ENCODE measurements around the gene ST8SIA4.

The ST8SIA4 gene

GRCh38 chr5:100867039-100867562 is 36.0 kb downstream of the ST8SIA4 start:
- no peak for DNase-seq

GRCh38 chr5:100864931-100865330 is 38.2 kb downstream of the ST8SIA4 start:
- no peak for DNase-seq

- no peak for DNase-seq
Measured at GRCh38 chr5:100863739-100864138, 39.3 kb downstream of the ST8SIA4 start.

GRCh38 chr5:100861148-100861547 is 41.9 kb downstream of the ST8SIA4 start:
- no peak for DNase-seq

GRCh38 chr5:100860407-100860806 is 42.7 kb downstream of the ST8SIA4 start:
- no peak for DNase-seq

GRCh38 chr5:100858987-100859545 is 44.0 kb downstream of the ST8SIA4 start:
- no peak for DNase-seq

GRCh38 chr5:100856462-100856861 is 46.6 kb downstream of the ST8SIA4 start:
- no peak for DNase-seq

GRCh38 chr5:100855937-100856430 is 47.1 kb downstream of the ST8SIA4 start:
- no peak for DNase-seq

GRCh38 chr5:100855295-100855694 is 47.8 kb downstream of the ST8SIA4 start:
- no peak for DNase-seq

- DNase-seq, result no peak
Measured at GRCh38 chr5:100854591-100854990, 48.5 kb downstream of the ST8SIA4 start.

GRCh38 chr5:100853582-100853981 is 49.5 kb downstream of the ST8SIA4 start:
- no peak for DNase-seq

GRCh38 chr5:100852988-100853449 is 50.1 kb downstream of the ST8SIA4 start:
- DNase-seq, result no peak

- DNase-seq, result no peak
Measured at GRCh38 chr5:100852051-100852450, 51.0 kb downstream of the ST8SIA4 start.

- no peak for DNase-seq
Measured at GRCh38 chr5:100846772-100847171, 56.3 kb downstream of the ST8SIA4 start.

GRCh38 chr5:100842080-100842479 is 61.0 kb downstream of the ST8SIA4 start:
- DNase-seq, result no peak

GRCh38 chr5:100841358-100842076 is 61.6 kb downstream of the ST8SIA4 start:
- DNase-seq, result no peak

- DNase-seq, result no peak
Measured at GRCh38 chr5:100840789-100841188, 62.3 kb downstream of the ST8SIA4 start.

- DNase-seq, result no peak
Measured at GRCh38 chr5:100840370-100840769, 62.7 kb downstream of the ST8SIA4 start.

- no peak for DNase-seq
Measured at GRCh38 chr5:100838048-100838473, 65.0 kb downstream of the ST8SIA4 start.

- DNase-seq, result no peak
Measured at GRCh38 chr5:100834519-100834918, 68.6 kb downstream of the ST8SIA4 start.

GRCh38 chr5:100832252-100833230 is 70.5 kb downstream of the ST8SIA4 start:
- no peak for DNase-seq

GRCh38 chr5:100828898-100829356 is 74.2 kb downstream of the ST8SIA4 start:
- no peak for DNase-seq
